Activated CD8-positive, alpha-beta memory T cell treated with anti-CD3 and anti-CD28 coated beads, Interleukin-2, amount 50 U/mL, for 24 hours (primary cell): ENCODE results near the gene FBXL15.

Experiments used
- DNase-seq: peaks from one replicate; pipeline ENCODE4 v3.0.0-alpha.2; 2020; ENCODE audit errors: extremely low read depth

Gene FBXL15

DNA sequence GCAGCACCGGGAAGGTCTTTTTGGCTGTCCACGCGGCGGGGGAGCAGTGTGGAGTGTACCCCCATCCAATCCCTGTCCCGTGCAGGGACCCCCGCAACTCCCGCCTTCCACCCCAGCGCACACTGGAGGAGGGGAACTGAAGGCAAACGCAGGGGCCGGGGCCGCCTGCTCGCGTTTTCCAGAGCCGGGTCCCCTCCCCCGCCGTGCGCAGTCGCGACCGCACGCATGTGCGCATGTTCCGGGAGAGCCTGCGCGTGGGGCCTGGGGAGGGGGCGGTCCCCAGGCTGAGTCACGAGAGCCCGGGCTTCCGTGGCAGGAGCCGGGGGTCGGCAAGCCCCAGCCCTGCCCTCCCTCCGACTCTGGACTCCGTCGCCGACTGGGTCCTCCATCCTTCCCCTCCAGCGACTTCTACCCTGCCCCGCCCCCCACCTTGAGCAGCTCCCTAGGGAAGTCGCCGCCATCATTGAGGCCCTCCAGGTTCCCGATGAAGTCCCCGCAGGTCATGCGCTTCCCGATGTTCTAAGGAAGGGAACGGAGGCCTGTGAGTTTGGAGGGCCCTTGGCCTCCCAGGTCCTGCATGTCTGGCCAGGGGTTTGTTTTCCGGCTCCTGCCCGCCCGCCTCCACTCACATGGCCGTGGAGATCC is 10.1 kb upstream of the FBXL15 start:
- DNase-seq, result no peak

DNA sequence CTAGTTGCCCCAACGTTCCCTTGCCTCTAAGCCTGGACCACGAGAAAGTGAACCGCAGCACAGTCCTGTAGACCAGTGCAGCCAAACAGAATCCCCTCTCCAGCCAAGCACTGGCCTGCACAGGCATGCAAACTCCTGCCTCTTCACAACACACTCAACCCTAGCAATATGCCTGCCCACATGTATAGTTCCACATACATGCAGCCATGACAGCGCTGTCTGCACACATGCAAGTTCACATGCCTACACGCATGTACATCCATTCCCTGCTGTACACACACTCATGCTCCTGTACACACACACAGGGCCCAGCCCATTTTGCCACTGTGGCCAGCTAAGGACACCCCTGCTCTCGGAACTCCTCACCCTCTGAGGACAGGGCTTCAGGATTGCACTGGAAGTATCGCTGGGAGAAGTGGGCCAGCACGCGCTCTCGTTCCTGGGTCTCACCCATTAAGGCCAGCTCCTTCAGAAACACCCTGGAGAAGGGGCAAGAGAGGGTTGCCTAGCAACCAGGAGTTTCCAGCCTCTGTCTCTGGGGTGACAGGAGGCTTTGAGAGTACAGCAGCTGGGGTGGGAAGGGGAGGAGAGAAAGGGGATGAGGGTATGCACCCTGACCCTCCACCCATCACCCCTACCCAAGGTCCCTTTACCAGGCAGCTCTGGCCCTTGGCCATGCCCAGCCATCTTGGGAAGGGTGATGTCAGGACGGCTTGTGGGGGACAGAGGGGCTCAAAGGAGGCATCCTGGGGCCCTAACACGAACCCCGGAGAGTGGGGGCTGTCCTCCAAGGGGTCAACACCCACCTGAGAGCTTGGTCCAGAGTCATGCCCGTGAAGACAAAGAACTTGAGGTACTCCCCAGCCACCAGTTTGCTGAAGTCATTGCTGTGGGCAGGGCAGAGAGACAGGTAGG is 9.0 kb upstream of the FBXL15 start:
- DNase-seq, result no peak

DNA sequence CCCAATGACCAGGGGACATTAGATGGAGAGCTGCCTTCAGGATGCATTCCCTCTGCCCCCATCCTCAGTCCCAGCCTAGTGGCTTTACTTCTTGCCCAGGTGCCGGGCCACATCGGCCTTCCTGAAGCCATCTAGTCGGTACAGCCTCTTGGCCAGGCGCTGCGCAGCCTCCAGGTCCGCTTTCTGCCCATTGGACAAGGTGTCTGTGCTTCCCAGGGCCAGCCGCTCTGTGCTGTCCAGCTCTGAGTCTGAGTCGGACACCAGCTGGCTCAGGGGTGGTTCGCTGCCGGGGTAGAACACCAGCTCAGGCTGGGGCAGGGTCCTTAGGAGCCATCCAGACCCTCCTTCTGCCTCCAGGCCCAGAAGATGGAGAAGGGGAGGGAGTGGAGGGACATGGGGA is 8.3 kb upstream of the FBXL15 start:
- DNase-seq, result no peak

DNA sequence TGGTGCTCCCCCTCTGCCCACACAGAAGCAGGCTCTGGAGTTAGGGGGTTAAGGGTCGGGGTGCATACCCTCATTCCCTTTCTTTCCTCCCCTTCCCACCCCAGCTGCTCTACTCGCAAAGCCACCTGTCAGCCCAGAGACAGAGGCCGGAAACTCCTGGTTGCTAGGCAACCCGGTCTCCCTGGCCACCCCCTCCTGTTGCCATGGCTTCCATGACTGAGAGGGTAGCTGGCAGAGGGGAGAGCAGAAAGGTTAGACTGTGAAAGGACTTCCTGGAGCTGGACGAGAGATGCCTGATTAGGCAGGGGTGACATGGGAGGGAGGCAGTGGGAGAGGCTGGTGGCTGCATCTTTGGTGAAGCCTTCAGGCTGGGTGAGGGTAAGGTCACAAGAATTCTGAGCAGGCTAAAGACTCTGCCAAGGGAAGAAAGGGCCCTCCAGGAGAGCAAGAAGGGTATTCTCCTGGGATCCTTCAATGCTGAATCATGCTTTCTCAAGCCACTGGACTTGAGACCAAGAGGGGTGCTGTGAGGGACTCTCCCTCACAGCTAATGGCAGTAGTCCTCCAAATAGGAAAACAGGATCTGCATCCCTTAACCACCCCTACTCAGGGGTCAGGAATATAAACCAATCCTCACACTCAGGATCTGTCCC is 7.5 kb upstream of the FBXL15 start:
- no peak for DNase-seq

DNA sequence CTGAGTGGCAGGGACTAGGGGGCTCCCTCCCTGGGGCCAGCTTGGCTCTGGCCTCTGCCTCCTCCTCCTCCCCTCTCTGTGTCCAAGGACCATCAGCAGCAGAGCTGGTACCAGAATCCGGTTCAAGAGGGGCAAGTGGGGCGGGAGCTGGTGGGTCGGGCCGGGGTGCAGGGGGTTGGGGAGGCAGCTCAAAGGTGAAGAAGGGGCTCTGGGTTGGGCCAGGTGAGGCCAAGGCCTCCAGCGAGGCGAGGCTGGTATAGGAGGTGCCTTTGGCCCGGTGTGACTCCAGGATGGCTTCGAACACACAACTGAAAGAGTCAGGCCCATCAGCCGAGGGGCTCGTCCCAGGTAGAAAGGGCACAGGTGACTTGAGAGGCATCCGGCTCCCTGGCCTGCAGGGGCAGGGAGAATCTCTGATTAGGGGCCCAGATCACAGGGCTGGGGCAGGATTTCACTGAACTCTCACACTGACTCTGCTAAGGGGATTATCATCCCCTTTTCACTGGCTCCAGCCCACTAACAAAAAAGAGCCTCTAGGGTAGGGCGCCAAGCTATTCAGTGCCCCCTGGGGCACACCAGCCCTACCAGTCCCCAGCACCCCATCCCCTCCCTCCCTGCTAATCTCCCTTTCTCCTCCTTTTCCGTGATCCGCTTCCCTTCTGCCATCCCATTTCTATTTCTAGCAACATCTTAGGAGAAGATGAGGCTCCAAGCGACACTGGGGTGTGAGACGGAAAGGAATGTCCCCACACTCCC is 6.7 kb upstream of the FBXL15 start:
- DNase-seq, result no peak

DNA sequence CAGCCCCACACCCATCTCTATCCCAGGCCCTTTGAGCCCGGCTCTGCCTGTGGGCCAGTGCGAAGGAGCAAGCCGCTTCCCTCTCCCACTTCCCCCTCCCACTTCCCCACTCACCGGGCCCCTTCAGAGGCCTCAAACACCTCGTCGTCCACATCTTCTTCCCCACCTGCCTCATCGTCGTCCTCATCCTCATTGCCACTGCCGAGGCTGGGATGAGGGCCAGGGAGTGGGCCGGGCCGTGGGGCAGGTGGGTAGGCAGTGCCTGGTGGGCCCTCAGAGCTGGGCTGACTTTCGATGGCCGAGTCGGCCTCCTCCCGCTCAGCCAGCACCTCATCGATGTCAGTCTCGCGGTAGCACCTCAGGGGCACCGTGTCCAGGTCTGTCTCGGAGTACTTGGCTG is 5.9 kb upstream of the FBXL15 start:
- no peak for DNase-seq

DNA sequence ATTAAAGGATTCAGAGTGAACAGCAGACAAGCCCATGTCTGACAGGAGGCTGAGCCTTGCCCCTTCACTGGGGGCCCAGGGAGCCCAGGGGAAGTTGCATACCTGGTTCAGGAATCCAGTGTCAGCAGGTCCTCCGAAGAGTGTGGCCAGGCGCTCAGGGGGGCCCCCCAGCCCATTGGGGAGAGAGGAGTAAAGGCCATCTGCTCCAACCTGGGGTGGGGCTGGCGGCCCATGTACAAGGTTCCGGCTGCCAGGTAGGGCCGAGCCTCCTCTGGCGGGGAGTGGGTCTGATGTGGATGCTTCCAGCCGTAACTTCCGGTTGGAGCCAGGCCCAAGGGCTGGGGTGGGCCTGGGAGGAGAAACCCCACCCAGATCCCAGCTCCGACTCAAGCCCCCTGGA is 4.4 kb upstream of the FBXL15 start:
- no peak for DNase-seq

DNA sequence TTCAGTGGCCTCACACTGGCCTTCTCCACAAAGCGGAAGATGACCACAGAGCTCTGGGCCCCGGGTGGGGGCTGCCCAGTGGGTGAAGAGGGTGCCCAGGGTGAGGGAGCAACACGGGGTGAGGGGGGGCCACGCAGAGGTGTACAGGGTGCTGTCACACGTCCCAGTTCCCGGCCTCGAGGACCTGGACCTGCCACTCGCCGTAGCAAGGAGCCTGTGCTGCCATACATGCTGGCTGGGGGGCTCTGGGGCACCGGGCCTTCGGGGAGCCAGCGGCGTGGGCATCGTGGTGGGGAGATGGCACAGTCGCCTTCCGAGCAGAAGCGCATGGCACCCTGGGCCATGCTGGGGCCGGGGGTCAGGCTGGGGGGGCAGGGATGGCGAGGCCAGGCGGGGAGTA is 3.9 kb upstream of the FBXL15 start:
- DNase-seq, result no peak

DNA sequence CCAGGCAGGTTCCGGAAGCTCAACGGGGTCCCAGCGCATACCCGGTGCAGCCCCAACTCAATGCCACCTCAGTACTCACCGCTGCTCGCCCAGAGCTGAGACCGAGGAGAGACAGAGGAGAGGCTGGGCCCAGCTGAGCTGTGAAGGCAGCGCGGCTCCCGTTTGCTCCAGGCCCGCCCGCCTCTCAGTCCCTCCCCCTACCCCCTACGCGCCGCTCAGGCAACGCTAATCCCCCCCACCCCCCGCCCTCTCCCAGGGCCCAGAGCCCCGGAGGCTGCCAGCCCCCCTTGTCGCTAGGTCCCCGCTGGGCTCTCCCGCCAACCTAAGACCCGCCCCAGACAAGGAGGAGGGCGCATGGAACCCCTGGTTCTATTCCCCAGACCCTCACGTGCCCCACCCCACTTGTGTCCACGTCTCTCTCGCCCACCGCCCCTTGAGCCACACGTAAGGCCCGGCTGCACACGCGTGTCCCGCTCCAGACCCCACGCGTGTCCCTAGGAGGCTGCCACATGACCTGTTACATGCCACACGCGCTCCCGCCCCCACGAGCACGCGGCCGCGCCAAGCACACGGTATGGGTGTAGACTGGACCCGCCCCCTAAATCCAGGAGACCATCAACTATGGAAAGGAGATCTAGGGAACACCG is 1.9 kb upstream of the FBXL15 start, which contains the start of gene PSD:
Gene PSD (minus strand): TSS at position 164 of the 647 bp plus-strand sequence. CDS start 1,747 bp downstream, outside the sequence.
- DNase-seq, result no peak

DNA sequence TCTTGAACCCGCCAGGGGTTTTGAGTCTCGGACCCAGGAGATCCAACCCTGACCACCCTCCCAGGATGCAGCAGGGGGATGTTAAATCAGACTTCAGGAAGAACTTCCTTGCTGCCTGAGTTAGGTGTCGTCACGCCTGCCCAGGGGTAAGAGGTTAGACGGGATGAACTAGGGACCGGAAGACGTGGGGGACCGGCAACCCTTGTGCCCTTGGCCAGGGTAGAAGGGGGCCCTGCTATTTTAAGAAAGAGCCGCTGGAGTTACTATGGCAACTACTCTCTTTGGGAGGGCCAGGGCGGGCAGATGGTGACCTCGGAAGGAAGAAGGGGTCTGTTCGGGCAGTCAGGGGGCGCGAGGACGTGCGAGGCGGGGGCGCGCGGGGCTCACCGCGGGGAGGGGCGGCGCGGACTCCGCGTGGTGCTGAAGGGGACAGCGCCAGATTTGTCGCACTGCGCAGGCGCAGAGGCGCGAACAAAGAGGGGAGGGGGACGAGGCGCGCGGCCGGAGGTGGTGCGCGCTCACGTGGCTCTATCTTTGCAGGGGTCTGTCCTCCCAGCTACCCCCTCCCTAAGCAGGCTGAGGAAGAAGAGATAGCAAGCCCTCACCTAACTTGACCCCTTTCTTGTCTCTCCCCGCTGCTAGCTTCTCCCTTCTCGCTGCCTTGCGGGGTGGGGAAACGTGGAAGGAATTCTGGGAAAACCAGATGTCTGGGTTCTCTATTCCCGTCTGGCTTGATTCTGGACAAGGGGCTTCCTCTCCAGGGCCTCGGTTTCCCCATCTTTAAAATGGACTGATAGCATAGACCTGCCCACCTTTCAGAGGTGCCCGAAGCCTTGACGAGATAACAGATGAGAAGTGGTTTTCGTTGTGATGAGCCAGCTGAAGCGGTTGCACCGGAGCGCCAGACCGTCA is 1.1 kb upstream of the FBXL15 start:
- no peak for DNase-seq

DNA sequence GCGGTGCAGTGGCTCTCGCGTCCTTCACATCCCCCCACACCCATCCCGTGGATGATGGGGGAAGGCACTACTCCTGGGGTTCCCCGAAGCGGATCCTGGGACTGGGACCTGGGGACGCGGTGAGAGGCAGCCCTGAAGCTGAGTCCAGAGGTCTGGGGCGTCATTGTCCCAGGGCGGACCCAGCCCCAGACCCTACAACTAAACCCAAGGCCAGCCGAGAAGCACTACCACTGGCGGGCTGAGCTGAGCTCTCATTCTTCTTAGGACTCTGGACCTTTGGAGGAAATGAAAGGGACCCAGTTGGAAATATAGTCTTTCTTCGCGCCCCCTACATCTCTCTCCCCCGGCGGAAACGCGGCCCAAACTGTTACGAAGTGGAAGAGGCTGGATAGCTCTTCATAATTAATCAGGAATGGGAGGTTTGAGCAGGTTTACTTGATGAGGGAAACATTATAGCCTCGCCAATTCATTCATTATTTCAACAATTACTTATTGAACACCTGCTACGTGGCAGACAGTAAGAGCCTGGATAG is 389 bp upstream of the FBXL15 start:
- no peak for DNase-seq

DNA sequence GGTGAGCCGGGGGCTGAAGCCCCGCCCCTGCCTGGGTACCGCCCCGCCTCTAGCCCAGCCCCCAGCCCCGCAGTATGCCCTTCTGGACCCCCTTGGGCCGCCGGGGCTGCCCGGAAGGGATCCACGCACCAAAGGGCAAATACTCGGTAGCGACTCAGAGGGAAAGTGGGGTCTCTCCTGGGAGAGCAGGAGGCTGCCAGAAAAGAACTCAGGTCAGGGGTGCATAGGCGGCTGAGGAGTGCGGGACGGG is 796 bp downstream of the FBXL15 start:
- no peak for DNase-seq

DNA sequence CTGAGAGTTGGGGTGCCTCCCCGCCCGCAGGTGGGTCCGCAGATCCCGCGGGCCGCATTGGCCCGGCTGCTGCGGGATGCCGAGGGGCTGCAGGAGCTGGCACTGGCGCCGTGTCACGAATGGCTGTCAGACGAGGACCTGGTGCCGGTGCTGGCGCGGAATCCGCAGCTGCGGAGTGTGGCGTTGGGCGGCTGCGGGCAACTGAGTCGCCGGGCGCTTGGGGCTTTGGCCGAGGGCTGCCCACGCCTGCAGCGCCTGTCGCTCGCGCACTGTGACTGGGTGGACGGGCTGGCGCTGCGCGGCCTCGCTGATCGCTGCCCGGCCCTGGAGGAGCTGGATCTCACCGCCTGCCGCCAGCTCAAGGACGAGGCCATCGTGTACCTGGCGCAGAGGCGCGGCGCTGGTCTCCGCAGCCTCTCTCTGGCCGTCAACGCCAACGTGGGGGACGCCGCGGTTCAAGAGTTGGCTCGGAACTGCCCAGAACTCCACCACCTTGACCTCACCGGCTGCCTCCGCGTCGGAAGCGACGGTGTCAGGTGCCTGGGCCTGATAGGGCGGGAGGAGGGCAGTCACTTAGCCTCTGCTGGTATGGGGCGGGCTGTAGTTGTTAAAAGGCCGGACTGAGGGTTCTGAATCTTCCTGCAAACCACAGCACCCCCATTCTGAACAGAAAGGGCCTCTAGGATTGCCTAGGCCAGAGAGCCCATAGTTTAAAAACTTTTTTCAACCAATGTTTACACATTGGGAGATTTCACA is 1.3 kb downstream of the FBXL15 start:
- no peak for DNase-seq

DNA sequence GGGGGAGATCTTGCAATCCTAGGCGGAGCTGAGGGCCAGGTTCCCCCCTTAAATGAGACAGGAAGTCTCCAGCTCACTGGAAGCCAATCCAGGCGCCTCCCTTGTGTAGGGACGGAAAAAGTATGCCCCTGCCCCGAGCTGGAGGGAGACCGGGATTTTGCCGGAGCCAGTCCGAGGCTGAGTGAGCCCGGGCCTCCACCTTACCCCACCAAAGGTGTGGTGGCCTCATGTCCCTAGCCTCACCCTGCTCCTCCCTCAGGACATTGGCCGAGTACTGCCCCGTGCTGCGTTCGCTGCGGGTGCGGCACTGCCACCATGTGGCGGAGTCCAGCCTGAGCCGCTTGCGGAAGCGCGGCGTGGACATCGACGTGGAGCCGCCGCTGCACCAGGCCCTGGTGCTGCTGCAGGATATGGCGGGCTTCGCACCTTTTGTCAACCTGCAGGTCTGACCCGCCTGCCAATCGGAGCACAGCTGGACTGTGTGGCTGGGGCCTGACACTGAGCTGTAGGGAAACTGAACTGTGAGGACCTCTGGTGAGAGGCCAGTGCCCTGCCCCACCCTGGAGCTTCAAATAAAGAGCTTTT is 2.0 kb downstream of the FBXL15 start:
- no peak for DNase-seq

DNA sequence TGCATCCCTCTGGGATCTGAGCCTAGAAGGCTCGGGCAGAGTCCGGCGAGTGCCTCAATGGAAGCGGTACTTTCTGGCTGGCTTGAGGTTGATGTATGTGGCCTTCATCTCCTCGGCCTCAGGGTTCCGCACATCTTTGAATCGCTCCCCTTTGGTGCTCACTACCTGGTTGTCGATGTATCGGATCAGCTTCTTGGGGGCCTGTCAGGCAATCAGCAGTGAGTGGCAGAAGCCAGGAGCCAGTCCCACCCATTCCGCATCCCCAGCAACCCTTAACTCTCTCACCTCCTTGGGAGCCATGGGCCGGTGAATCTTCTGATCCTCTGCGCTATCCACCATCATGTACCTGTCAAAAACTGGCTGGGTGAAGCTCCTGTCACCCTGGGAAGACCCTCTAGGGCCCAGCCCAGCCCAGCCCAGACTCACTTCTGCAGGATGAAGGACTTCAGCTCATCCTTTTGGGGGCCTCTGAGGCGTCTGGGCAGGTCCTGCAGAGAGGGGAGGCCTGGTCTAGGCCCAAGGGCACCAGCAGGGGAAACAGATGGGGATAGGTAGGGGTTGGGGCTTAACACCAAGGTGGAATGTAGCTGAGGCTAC is 2.8 kb downstream of the FBXL15 start:
- DNase-seq, result no peak

DNA sequence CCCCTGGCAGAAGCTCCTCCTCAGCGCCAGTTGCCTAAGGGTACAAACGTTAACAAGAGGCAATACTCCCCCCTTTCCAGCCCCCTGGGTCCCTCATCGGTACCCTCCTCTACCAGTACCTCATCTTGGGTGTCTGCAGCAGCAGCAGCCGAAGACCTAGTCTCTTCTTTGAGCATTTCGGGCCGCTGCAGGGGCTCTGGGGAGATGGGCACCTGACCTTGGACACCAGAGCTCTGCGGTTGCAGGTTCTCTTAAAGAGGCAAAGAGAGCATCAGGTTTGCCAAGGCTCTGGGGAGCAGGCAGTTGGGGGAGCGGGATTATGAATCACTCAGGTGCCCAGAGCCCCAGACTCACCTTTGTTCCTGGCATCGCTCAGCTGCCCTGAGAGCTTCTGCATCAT is 3.5 kb downstream of the FBXL15 start:
- no peak for DNase-seq

DNA sequence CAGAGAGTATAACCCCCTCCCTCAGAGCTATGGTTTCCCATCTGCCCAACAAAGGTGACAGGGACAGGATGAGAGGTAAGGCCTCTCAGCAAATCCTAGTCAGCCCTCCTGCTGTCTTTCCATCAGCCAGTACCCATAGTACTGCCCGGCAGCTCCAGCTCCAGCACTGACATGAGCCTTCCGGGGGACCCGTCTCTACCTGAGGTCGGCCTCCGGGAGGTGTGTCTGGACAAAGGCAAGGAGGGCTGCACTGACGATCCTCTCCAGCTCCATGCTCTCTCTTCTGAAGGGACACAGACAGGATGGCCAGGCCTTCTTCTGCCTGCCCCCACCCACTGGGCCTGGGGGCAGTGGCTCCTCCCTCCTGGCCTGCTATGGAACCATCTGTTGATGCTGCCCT is 4.3 kb downstream of the FBXL15 start:
- no peak for DNase-seq

DNA sequence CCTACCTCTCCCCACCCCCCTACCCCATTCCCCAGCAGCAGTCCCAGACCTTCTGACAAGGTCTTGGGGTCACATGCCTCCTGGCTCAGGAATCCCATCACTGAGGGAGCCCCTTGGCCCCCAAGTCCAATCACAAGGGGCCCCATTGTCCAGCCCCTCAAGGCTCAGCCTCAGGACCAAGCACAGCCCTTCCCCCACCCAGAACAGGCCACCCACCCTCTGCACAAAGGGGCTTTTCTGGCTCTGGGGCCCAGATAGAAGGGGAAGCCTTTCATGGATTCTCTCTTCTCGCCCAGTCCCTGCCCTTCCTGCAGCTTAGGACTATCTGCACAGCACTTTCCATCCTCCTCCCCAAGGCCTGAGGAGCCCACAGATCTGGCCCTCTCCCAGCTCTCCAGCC is 4.8 kb downstream of the FBXL15 start:
- no peak for DNase-seq

DNA sequence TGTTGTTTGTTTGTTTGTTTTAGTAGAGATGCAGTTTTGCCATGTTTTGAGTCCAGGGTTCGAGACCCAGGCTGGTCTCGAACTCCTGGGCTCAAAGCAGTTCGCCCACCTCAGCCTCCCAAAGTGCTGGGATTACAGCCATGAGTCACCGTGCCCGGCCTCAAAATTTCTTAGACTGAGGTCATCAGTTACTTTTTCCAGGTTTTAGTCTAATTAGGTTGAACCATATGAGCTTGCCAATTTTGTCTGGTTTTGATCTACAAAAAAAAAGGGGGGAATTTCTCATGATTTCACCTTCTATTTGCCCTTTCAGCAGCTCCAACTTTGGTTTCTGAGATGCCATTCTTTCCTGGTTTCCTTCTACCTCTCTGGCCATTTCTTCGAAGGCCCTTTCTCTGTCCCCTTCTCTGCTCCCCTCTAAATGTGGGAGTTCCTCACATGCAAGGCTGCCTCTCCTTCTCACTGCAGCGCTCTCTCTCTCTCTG is 6.2 kb downstream of the FBXL15 start:
- DNase-seq, result no peak
